Measurements from ENCODE around the gene SPATA45.

- TF ChIP-seq EP300 (IDR thresholded peaks at IDR 0.05; ENCODE audit: borderline replicate concordance in 1 of 2, low read depth in 2 of 2, low read length in 2 of 2) (no peak), CTCF (IDR thresholded peaks at IDR 0.05; ENCODE audit: control extremely low read depth in 1 of 3, insufficient read depth in 1 of 3, low read depth in 1 of 3, low read length in 3 of 3) (no peak), POLR2A (IDR thresholded peaks at IDR 0.05; ENCODE audit: control extremely low read depth in 1 of 2, low read depth in 2 of 2, low read length in 2 of 2) (no peak), TEAD4 (IDR thresholded peaks at IDR 0.05; ENCODE audit: low read depth, low read length) (no peak), ZNF274 (IDR thresholded peaks at IDR 0.05; ENCODE audit: borderline replicate concordance, extremely low read depth, low read length) (no peak), JUN (IDR thresholded peaks at IDR 0.05; ENCODE audit: low read depth, low read length) (no peak), EZH2 (IDR thresholded peaks at IDR 0.05; ENCODE audit: low read depth, low read length, severe bottlenecking) (no peak), SP1 (IDR thresholded peaks at IDR 0.05; ENCODE audit: low read depth, low read length) (no peak), SP2 (IDR thresholded peaks at IDR 0.05; ENCODE audit: low read length) (no peak), CBX8 (IDR thresholded peaks at IDR 0.05; ENCODE audit: borderline replicate concordance, low read depth, low read length) (no peak), RAD21 (IDR thresholded peaks at IDR 0.05 in 1 of 2, conservative IDR thresholded peaks at IDR 0.05 in 1 of 2; ENCODE audit: low read depth in 2 of 2, low read length in 2 of 2) (no peak), POLR2AphosphoS5 (IDR thresholded peaks at IDR 0.05; ENCODE audit: low read depth, low read length) (no peak), HDAC6 (IDR thresholded peaks at IDR 0.05; ENCODE audit: low read depth, low read length) (no peak)
Observed at GRCh38 chr1:212824201-212824600, 23.2 kb downstream of the SPATA45 start.

Data from H1 (cell line).